ENCODE data around the gene NCOA1. TPM values are rescaled to one million over a fixed set of nuclear protein-coding genes. Genes with fewer than 3 reads are reported as not detected.

Gene NCOA1
- total and polyA plus RNA-seq, 2 of the 4 experiments (the other 2 are of a cell fraction) = 6.7 to 11.3 TPM

- no CpG with 5 or more reads among the region's 3 CpGs for WGBS, 2 experiments (ENCODE audit: extremely low coverage in 2 of 2, insufficient read length in 1 of 2)
- ChIA-PET POLR2A (ENCODE audit: unreplicated experiment) (interaction anchor here (0.6 kb wide), 1 partner anchor 14 kb away, joined by 3 read pairs; no protein-coding TSS in a partner anchor), CTCF (no interaction called here)
- Histone ChIP-seq H3K18ac (ENCODE audit: low read depth, low read length) (no peak overlapping the region), H2BK120ac (ENCODE audit: low read depth, low read length) (no peak overlapping the region), H2BK5ac (ENCODE audit: low read depth, low read length, poor library complexity, severe bottlenecking) (no peak overlapping the region), H3K36me3 (ENCODE audit: control insufficient read depth, insufficient read depth, low read length) (no peaks in the 10 kb centered on the region; the same call in 1 of the 2 replicates), H3K4ac (ENCODE audit: low read depth, low read length) (no peak overlapping the region), H3K27me3 (ENCODE audit: control insufficient read depth, insufficient read depth, low read length) (no peaks in the 10 kb centered on the region), H2AK9ac (replicated peaks; ENCODE audit: low read depth, low read length, poor library complexity) (no peak overlapping the region), H2AFZ (replicated peaks; ENCODE audit: low read length, poor library complexity) (no peak overlapping the region), H3K56ac (ENCODE audit: extremely low read depth, insufficient read depth, low read length) (no peak overlapping the region), H3K9me1 (ENCODE audit: insufficient read depth, low read length) (no peaks in the 10 kb centered on the region; the same call in 1 of the 2 replicates), H4K91ac (ENCODE audit: insufficient read depth, low read depth, low read length) (no peak overlapping the region), H3K14ac (replicated peaks; ENCODE audit: low read depth, low read length) (no peak overlapping the region), H3K4me3 (ENCODE audit: insufficient read depth, low read depth, low read length) (no peak overlapping the region), H3K23ac (ENCODE audit: low read depth, low read length) (no peak overlapping the region), H3K4me1 (ENCODE audit: control insufficient read depth, insufficient read depth, low read length) (no peaks in the 10 kb centered on the region), H3K9me3 (ENCODE audit: control insufficient read depth, insufficient read depth, low read length) (no peaks in the 10 kb centered on the region), H3K27ac (ENCODE audit: insufficient read depth, low read length) (no peak overlapping the region), H2BK15ac (ENCODE audit: low read depth, low read length) (no peak overlapping the region), H4K8ac (ENCODE audit: low read depth in 2 of 2, low read length in 2 of 2) (no peak overlapping the region), H4K5ac (ENCODE audit: low read depth, low read length) (no peak overlapping the region), H4K20me1 (ENCODE audit: insufficient read depth, low read length) (no peaks in the 10 kb centered on the region), H3K79me1 (ENCODE audit: low read depth in 1 of 2, low read length in 2 of 2) (no peaks in the 10 kb centered on the region), H3K9ac (ENCODE audit: low read depth, low read length) (no peak overlapping the region), H2AK5ac (ENCODE audit: low read depth, low read length) (no peak overlapping the region), H3K4me2 (ENCODE audit: low read depth, low read length) (no peak overlapping the region), H2BK20ac (ENCODE audit: low read depth, low read length) (no peak overlapping the region)
- intact Hi-C loops (cut with micrococcal nuclease) = no loop called here
- dilution Hi-C loops (cut with HindIII; ENCODE audit: low sequenced_read_pairs, unreplicated experiment) = no loop called here
- TF ChIP-seq FOS (IDR thresholded peaks at IDR 0.05; ENCODE audit: low read depth, low read length) (no peak), ELK1 (IDR thresholded peaks at IDR 0.05; ENCODE audit: borderline replicate concordance, low read depth, low read length) (no peak), POLR2A (IDR thresholded peaks at IDR 0.05; ENCODE audit: low read depth, low read length) (no peak), MAFK (IDR thresholded peaks at IDR 0.05; ENCODE audit: low read depth, low read length) (no peak), RFX5 (IDR thresholded peaks at IDR 0.05; ENCODE audit: low read depth, low read length) (no peak), NFE2L2 (IDR thresholded peaks at IDR 0.05; ENCODE audit: low read depth, low read length) (no peak), MXI1 (IDR thresholded peaks at IDR 0.05; ENCODE audit: borderline replicate concordance, low read depth, low read length) (no peak), RCOR1 (IDR thresholded peaks at IDR 0.05; ENCODE audit: insufficient replicate concordance, low read length) (no peak), MAZ (IDR thresholded peaks at IDR 0.05; ENCODE audit: borderline replicate concordance, low read depth, low read length) (no peak), SMC3 (IDR thresholded peaks at IDR 0.05; ENCODE audit: low read depth, low read length) (no peak), USF2 (IDR thresholded peaks at IDR 0.05; ENCODE audit: low read depth, low read length) (no peak)
- BruUV-seq (replicated peaks) = no TSS peak
- ATAC-seq (ENCODE audit: low read depth) (no peak), DNase-seq (no peak)
- in situ Hi-C loops (cut with MboI; ENCODE audit: low sequenced_read_pairs) = no loop called here
These were observed 95.9 kb downstream of the NCOA1 start for GRCh38 chr2:24586955-24587354.

All from IMR-90 (cell line).